Skeletal muscle tissue (tissue), 4 donors: Measurements from ENCODE around the gene GFRA1. TPM values are rescaled to one million over a fixed set of nuclear protein-coding genes. Genes with fewer than 3 reads are reported as not detected.
"Not testable (repeated sequence)": the region's sequence is repeated elsewhere in the genome, so short reads cannot be mapped to it uniquely, and the experiment has no call there.

ENCODE experiments used
- H3K27ac ChIP-seq: one replicate; pipeline ENCODE4 v1.7.0; 2013; ENCODE audit warnings: mild to moderate bottlenecking, low read depth, low read length, inconsistent platforms
- H3K27me3 ChIP-seq, 3 donors: one replicate each; pipeline ENCODE4 v1.7.0; 2013; ENCODE audit warnings: low read length in 3 of 3; ENCODE audit not compliant: control insufficient read depth in 3 of 3, insufficient read depth in 3 of 3
- H3K36me3 ChIP-seq, 3 donors: one replicate each; pipeline ENCODE4 v1.7.0; 2013; ENCODE audit warnings: low read length in 3 of 3; ENCODE audit not compliant: control insufficient read depth in 3 of 3, insufficient read depth in 3 of 3
- H3K4me1 ChIP-seq, 3 donors: one replicate each; pipeline ENCODE4 v1.7.0; 2013; ENCODE audit warnings: low read length in 3 of 3, mild to moderate bottlenecking in 3 of 3; ENCODE audit not compliant: control insufficient read depth in 3 of 3, insufficient read depth in 3 of 3
- H3K4me3 ChIP-seq, 3 donors: one replicate each; pipeline ENCODE4 v1.7.0; 2013; ENCODE audit warnings: low read length in 3 of 3
- H3K9ac ChIP-seq, 3 donors: one replicate each; pipeline ENCODE4 v1.7.0; 2013; ENCODE audit warnings: low read length in 3 of 3, mild to moderate bottlenecking in 3 of 3, moderate library complexity in 2 of 3, low read depth in 1 of 3
- H3K9me3 ChIP-seq, 3 donors: one replicate each; pipeline ENCODE4 v1.7.0; 2013; ENCODE audit warnings: low read length in 3 of 3; ENCODE audit not compliant: control insufficient read depth in 3 of 3
- total RNA-seq: library from RNA; depleted of rRNA; stranded (reverse); fragments of >200 nt; gene quantifications from one replicate; pipeline ENCODE4 v1.2.3, GENCODE V29; 2014
- donor health status: Osteomylitis.

Gene GFRA1
- total RNA-seq, 1 donor from 2014 or later: 24.0 TPM

DNA sequence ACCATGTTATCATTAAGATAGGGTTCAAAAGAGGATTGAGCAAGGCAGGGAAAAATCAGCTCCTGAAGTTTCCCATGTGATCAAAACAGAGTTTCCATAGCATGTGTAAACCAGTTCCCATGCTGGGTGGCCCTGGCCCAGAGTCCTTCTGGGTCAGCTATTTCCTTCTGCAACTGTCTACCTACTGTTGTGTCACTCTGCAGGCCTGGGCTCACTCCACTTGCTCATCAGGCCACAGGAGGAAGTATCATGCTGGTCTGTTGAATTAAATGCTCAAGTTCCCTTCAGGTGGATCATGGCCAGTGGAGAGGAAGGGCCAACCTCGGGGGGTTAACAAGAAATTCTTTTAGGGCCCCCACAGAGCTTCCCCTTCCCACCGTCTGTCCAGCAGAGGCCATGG lies 104.7 kb downstream of the GFRA1 start:
- Histone ChIP-seq H3K27me3 (no peaks in the 10 kb centered on the region), H3K9ac (no peak overlapping the region), H3K9me3 (no peaks in the 10 kb centered on the region), H3K4me3 (no peak overlapping the region), H3K36me3 (no peaks in the 10 kb centered on the region), H3K4me1 (no peaks in the 10 kb centered on the region), H3K27ac (no peak overlapping the region)

DNA sequence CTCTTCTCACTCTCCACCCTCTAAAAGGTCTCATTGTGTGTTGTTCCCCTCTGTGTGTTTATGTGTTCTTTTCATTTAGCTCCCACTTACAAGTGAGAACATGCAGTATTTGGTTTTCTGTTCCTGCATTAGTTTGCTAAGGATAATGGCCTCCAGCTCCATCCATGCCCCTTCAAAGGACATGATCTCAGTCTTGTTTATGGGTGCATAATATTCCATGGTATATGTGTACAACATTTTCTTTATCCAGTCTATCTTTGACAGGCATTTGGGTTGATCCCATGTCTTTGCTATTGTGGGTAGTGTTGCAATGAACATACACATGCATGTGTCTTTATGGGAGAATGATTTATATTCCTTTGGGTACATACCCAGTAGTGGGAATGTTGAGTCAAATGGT lies 107.1 kb downstream of the GFRA1 start:
- not testable (repeated sequence) for H3K27ac ChIP-seq, H3K4me3 ChIP-seq, H3K9me3 ChIP-seq, H3K36me3 ChIP-seq, H3K9ac ChIP-seq, H3K4me1 ChIP-seq, H3K27me3 ChIP-seq

GRCh38 chr10:116164291-116164690 lies 108.7 kb downstream of the GFRA1 start:
- H3K27ac ChIP-seq: no peak overlapping the region
- no peaks in the 10 kb centered on the region for H3K27me3 ChIP-seq
- H3K9ac ChIP-seq: no peak overlapping the region
- H3K4me3 ChIP-seq: no peak overlapping the region
- H3K9me3 ChIP-seq: no peaks in the 10 kb centered on the region
- no peaks in the 10 kb centered on the region for H3K4me1 ChIP-seq
- no peaks in the 10 kb centered on the region for H3K36me3 ChIP-seq

DNA sequence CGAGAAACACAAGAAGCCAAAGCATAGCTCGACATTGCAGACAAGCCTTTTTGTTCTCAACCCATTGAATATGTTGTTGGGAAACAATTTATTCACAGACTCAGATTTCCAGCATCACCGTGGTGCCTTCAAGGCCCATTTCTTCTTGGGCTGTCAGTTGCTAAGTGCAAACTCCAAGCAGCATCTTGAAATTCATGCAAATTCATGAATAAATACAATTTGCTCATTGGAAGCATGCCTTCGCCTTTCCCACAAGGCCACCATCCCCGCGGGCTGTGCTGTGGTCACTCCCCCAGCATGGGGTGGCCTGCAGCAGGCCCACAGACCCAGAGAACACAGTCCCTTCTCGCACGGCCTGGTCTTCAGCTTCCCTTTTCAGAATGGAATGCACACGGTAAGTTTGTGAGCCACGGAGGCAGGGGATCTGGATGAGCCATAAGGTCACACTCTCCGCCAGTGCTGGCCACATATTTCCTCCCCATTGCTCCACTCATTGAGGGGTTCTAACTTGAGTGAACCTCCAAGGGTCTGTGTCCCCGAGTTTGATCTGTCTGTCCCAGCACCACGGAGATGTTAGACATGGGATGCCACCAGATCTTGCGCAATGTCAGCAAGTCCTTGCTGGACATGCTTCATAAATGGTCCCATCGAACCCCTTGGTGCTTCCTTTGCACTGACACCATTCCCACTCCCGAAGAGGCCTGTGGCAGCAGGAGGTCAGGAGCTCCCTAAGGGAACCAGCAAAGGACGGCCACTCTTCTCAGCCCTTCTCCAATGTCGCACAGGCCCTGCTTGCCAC lies 109.5 kb downstream of the GFRA1 start:
- Histone ChIP-seq H3K27ac (no peak overlapping the region), H3K36me3 (no peaks in the 10 kb centered on the region), H3K9ac (no peak overlapping the region)

DNA sequence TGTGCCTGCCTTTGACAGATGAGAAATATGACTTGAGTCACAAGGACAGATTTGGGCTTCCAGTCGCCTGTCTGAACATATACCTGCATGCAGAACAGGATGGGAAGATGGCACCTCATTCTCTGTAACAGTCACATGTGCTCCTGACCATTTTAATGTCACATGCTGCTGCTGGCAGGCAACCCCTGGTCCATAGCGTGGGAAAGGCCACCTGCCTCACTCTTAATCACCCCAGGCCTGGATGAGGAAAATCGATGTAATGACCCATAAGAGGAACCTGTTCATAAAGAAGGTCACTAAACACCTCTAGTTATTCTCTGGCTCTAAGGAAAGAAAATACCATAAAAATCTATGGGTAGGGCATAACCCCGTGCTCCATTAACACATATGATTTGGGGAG lies 110.2 kb downstream of the GFRA1 start:
- no peak overlapping the region for H3K27ac ChIP-seq
- H3K9ac ChIP-seq: no peak overlapping the region
- H3K4me3 ChIP-seq: no peak overlapping the region
- no peaks in the 10 kb centered on the region for H3K27me3 ChIP-seq
- H3K36me3 ChIP-seq: no peaks in the 10 kb centered on the region
- H3K9me3 ChIP-seq: no peaks in the 10 kb centered on the region
- no peaks in the 10 kb centered on the region for H3K4me1 ChIP-seq

More for the DNA sequence above, 109.5 kb downstream of the GFRA1 start:
- no peaks in the 10 kb centered on the region for H3K27me3 ChIP-seq
- no peaks in the 10 kb centered on the region for H3K9me3 ChIP-seq
- H3K4me3 ChIP-seq: no peak overlapping the region
- no peaks in the 10 kb centered on the region for H3K4me1 ChIP-seq

- Histone ChIP-seq H3K36me3 (no peaks in the 10 kb centered on the region), H3K27ac (no peak overlapping the region), H3K27me3 (no peaks in the 10 kb centered on the region), H3K9me3 (no peaks in the 10 kb centered on the region), H3K4me1 (peaks cover 0 to 2% (median 0%) of the 10 kb centered on the region in 3 donors), H3K4me3 (no peak overlapping the region), H3K9ac (no peak overlapping the region)
Measured at GRCh38 chr10:116160271-116160670, 112.7 kb downstream of the GFRA1 start.

- no peak overlapping the region for H3K4me3 ChIP-seq
Measured at GRCh38 chr10:116159197-116159596, 113.8 kb downstream of the GFRA1 start.

GRCh38 chr10:116158036-116158435 lies 115.0 kb downstream of the GFRA1 start:
- no peak overlapping the region for H3K4me3 ChIP-seq
- H3K9ac ChIP-seq: no peak overlapping the region
- H3K36me3 ChIP-seq: no peaks in the 10 kb centered on the region
- H3K27me3 ChIP-seq: no peaks in the 10 kb centered on the region
- H3K4me1 ChIP-seq: peaks cover 0 to 2% (median 0%) of the 10 kb centered on the region in 3 donors
- no peaks in the 10 kb centered on the region for H3K9me3 ChIP-seq
- H3K27ac ChIP-seq: no peak overlapping the region

More at GRCh38 chr10:116159197-116159596, 113.8 kb downstream of the GFRA1 start:
- Histone ChIP-seq H3K27ac (no peak overlapping the region), H3K27me3 (no peaks in the 10 kb centered on the region), H3K9me3 (no peaks in the 10 kb centered on the region), H3K9ac (no peak overlapping the region), H3K36me3 (no peaks in the 10 kb centered on the region), H3K4me1 (peaks cover 0 to 2% (median 0%) of the 10 kb centered on the region in 3 donors)

- H3K4me1 ChIP-seq: peaks cover 0 to 2% (median 0%) of the 10 kb centered on the region in 3 donors
- no peaks in the 10 kb centered on the region for H3K27me3 ChIP-seq
- H3K27ac ChIP-seq: no peak overlapping the region
- H3K9me3 ChIP-seq: no peaks in the 10 kb centered on the region
- H3K9ac ChIP-seq: no peak overlapping the region
- no peaks in the 10 kb centered on the region for H3K36me3 ChIP-seq
- H3K4me3 ChIP-seq: no peak overlapping the region
Measured at GRCh38 chr10:116157485-116157884, 115.5 kb downstream of the GFRA1 start.

DNA sequence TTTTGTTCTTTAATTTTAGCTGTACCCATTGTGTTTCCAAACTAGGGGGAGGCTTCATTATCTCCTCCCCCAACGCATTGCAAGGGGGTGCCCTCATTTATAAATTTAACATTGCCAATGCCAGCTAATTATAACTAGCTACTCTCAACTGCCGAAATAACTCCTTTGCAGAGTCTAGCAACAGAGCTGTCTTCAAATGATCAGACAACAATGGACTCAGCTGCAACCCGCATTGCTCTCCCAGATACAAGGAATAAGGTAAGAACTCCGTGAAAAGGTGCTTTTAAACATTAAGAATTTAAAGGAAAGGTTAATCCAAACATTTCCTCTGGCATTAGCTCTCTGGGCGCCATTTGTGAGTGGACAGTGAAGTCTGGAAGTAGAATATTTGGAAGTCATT lies 116.2 kb downstream of the GFRA1 start:
- Histone ChIP-seq H3K9ac (no peak overlapping the region), H3K9me3 (no peaks in the 10 kb centered on the region), H3K4me3 (no peak overlapping the region), H3K27ac (no peak overlapping the region), H3K27me3 (no peaks in the 10 kb centered on the region), H3K4me1 (peaks cover 0 to 2% (median 0%) of the 10 kb centered on the region in 3 donors), H3K36me3 (no peaks in the 10 kb centered on the region)
